ENCODE results near the gene KIR2DL3.

DNA sequence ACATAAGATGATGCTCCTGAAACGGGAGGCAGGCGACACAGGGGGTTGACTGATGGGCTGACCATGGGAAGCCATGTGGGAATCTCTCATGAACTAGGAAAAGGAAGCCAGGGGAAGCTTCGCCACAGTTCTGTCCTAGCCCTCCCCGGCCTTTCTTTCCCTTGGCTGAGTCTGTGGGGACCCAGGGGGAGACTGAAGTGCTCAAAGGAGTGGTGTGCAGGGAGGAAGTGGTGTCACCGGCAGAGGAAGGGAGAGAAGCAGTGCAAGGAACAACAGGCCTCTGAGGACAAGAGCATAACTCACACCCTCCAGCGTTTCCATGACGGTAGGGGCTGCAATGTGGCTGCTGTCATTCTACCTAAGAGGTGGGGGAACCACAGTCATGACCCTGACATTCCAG, 13.0 kb upstream of the KIR2DL3 start:
- no peak for TF ChIP-seq EZH2 (IDR thresholded peaks at IDR 0.05; ENCODE audit: borderline replicate concordance, low read length)
- TF ChIP-seq, protein P1, sequence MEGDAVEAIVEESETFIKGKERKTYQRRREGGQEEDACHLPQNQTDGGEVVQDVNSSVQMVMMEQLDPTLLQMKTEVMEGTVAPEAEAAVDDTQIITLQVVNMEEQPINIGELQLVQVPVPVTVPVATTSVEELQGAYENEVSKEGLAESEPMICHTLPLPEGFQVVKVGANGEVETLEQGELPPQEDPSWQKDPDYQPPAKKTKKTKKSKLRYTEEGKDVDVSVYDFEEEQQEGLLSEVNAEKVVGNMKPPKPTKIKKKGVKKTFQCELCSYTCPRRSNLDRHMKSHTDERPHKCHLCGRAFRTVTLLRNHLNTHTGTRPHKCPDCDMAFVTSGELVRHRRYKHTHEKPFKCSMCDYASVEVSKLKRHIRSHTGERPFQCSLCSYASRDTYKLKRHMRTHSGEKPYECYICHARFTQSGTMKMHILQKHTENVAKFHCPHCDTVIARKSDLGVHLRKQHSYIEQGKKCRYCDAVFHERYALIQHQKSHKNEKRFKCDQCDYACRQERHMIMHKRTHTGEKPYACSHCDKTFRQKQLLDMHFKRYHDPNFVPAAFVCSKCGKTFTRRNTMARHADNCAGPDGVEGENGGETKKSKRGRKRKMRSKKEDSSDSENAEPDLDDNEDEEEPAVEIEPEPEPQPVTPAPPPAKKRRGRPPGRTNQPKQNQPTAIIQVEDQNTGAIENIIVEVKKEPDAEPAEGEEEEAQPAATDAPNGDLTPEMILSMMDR (conservative IDR thresholded peaks at IDR 0.05 in 1 of 2, IDR thresholded peaks at IDR 0.05 in 1 of 2; ENCODE audit: extremely low read depth in 1 of 2, insufficient read depth in 1 of 2, low read depth in 1 of 2, low read length in 2 of 2): no peak

All from mammary epithelial cell (primary cell).